22Rv1 (cell line): Measurements from ENCODE around the gene APBA1.

Experiments used
- CTCF ChIP-seq: fragments of 450-650 bp; IDR thresholded peaks from 2 replicates; pipeline ENCODE4 v1.5.1; 2017; ENCODE audit warnings: mild to moderate bottlenecking
- ZFX ChIP-seq: fragments of 450-650 bp; IDR thresholded peaks from 2 replicates; pipeline ENCODE4 v1.6.1; 2017; ENCODE audit warnings: antibody characterized with exemption, borderline replicate concordance

- TF ChIP-seq CTCF (no peak), ZFX (no peak)
Measured at GRCh38 chr9:69683927-69684326, 11.8 kb upstream of the APBA1 start.
